Spleen (tissue), 11 donors: ENCODE results near the gene SMIM23. TPM values are rescaled to one million over a fixed set of nuclear protein-coding genes. Genes with fewer than 3 reads are reported as not detected.
A peak's percentile ranks its signal among the peaks of the same experiment; 100 is the strongest.

Experiments used
- DNase-seq: peaks from one replicate; pipeline ENCODE4 v3.0.0-alpha.2; 2020
- H3K27ac ChIP-seq, 8 donors: fragments of 200-600 bp; sonication (generic) in 7 of 8; 1 replicate in 4 of 8; 2 replicates in 4 of 8; pipeline versions ENCODE4 v1.5.0 to v1.8.0; 2016 to 2021; ENCODE audit warnings: inconsistent platforms in 4 of 8, mild to moderate bottlenecking in 4 of 8, moderate library complexity in 1 of 8
- H3K27me3 ChIP-seq, 7 donors: fragments of 200-600 bp; sonication (generic) in 6 of 7; replicated peaks in 1 of 7; 1 replicate in 4 of 7; 2 replicates in 3 of 7; pipeline versions ENCODE4 v1.5.0 to v1.8.0; 2016 to 2021; ENCODE audit warnings: inconsistent platforms in 3 of 7, mild to moderate bottlenecking in 1 of 7
- H3K36me3 ChIP-seq, 6 donors: fragments of 200-600 bp; sonication (generic) in 5 of 6; 1 replicate in 4 of 6; 2 replicates in 2 of 6; pipeline versions ENCODE4 v1.5.0 to v1.8.0; 2016 to 2021; ENCODE audit warnings: inconsistent platforms in 2 of 6
- H3K4me1 ChIP-seq, 6 donors: fragments of 200-600 bp; sonication (generic) in 5 of 6; 1 replicate in 3 of 6; 2 replicates in 3 of 6; pipeline versions ENCODE4 v1.5.0 to v1.8.0; 2016 to 2021; ENCODE audit warnings: inconsistent platforms in 3 of 6
- H3K4me3 ChIP-seq, 8 donors: fragments of 200-600 bp; sonication (generic) in 7 of 8; 1 replicate in 4 of 8; 2 replicates in 4 of 8; pipeline versions ENCODE4 v1.5.0 to v1.8.0; 2016 to 2021; ENCODE audit warnings: inconsistent platforms in 4 of 8, mild to moderate bottlenecking in 4 of 8, moderate library complexity in 2 of 8
- H3K9me3 ChIP-seq, 8 donors: fragments of 200-600 bp; sonication (generic) in 7 of 8; 1 replicate in 4 of 8; 2 replicates in 4 of 8; pipeline versions ENCODE4 v1.5.0 to v1.8.0; 2016 to 2021; ENCODE audit warnings: inconsistent platforms in 4 of 8
- CTCF ChIP-seq, 11 experiments: fragments of 200-600 bp in 7 of 11; fragments of 450-650 bp in 4 of 11; sonication (generic) in 4 of 11; IDR thresholded peaks in 8 of 11; conservative IDR thresholded peaks in 3 of 11; 1 replicate in 7 of 11; 2 replicates in 4 of 11; pipeline versions ENCODE4 v1.4.0 to v1.8.0; 2016 to 2021; ENCODE audit warnings: antibody characterized with exemption in 11 of 11, inconsistent platforms in 4 of 11, mild to moderate bottlenecking in 1 of 11
- POLR2A ChIP-seq, 3 donors: fragments of 450-650 bp; IDR thresholded peaks; one replicate each; pipeline ENCODE4 v1.5.1; 2017; ENCODE audit warnings: antibody characterized with exemption in 3 of 3, mild to moderate bottlenecking in 1 of 3
- POLR2AphosphoS5 ChIP-seq, 3 donors: sonication (generic); formaldehyde crosslinking; IDR thresholded peaks; one replicate each; pipeline ENCODE4 v1.5.1; 2017; ENCODE audit warnings: antibody characterized with exemption in 3 of 3
- WGBS, 5 donors: extraction: QIAGEN DNeasy Blood & Tissue Kit in 3 of 5; methylation state at CpG; one replicate each; pipeline versions ENCODE4 v1.1.5 to v1.1.7; 2013 to 2018; 5-methylcytosine and 5-hydroxymethylcytosine counted together
- intact Hi-C: fragments of 100-400 bp; cut with DNase I; formaldehyde crosslinking; loops from one replicate; pipeline ENCODE4 v1.15.0; 2023; ENCODE audit warnings: low total_unique reads
- polyA plus RNA-seq, 3 donors: library from polyadenylated mRNA; stranded (reverse); fragments of 200-250 nt; gene quantifications; one replicate each; pipeline ENCODE4 v1.2.1, GENCODE V29; 2013
- total RNA-seq, 7 donors: library from RNA; depleted of rRNA in 3 of 7; stranded (reverse); fragments of >200 nt in 3 of 7; fragmentation: NEBNext Ultra II Directional in 4 of 7; extraction: Animal tissue kit (Norgen Biotek cat#: 25700) in 4 of 7; gene quantifications; one replicate each; pipeline versions ENCODE4 v1.1.0 to v1.2.1, GENCODE V29; 2016 to 2021
- donor health status: healthy with polysubstance abuse.
- donor health status: DM: no; HTN: no; CAD: no; lungs with moderate emphysema.
- donor health status: DM: no; HTN: no; CAD: no.
- donor health status: Bipolar disorder and iron deficiency.
- donor health status: healthy.
- donor health status: DM: no; HTN: no; CAD: no.
- donor health status: DM: yes; HTN: yes; CAD: no.

Gene SMIM23
- total and polyA plus RNA-seq, 10 donors: not detected

DNA sequence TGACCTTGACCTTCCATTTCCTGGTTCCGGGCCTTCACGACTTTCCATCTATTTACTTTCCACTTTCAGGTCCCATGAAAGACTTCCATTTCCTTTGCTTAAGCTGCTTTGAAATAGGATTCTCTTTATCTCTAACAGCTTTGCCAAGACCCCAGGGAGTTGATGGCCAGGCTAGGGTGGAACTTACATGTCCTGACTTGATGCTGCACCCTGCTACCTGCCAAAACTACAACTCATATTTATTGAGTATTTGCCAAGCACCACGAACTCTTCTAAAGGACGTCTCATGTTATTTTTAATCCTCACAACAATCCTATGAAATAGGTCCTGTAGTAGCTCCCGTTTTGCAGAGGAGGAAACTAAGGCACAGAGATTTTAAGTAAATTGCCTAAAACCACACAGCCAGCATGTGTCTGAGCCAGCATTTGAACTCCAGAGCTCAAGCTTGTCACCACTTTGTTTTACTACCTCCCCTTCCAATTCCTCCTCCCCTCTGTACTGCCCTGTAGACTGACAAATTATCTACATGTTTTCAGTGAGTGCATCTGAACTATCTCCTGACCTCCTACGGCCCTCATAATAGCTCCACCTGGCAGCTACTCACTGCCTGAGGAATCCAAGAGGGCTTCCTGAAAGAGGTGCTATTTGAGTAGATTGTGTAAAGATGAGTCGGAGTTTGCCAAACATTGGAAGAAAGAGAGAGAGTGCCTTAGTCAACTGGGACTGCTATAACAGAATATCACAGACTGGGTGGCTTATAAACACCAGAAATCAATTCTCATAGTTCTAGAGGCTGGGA lies 38.4 kb upstream of the SMIM23 start:
- intact Hi-C loops: no loop called here
- TF ChIP-seq CTCF (IDR thresholded peaks at IDR 0.05 in 8 of 11, conservative IDR thresholded peaks at IDR 0.05 in 3 of 11): no peak
- TF ChIP-seq POLR2AphosphoS5 (IDR thresholded peaks at IDR 0.05): no peak
- TF ChIP-seq POLR2A (IDR thresholded peaks at IDR 0.05): no peak
- H3K36me3 ChIP-seq: no peaks in the 10 kb centered on the region
- H3K27ac ChIP-seq: no peak overlapping the region
- H3K9me3 ChIP-seq: no peaks in the 10 kb centered on the region
- H3K4me3 ChIP-seq: no peak overlapping the region
- WGBS, 5 donors: 71 to 83% (median 83%) methylated on average over 7 of the region's 7 CpGs
- H3K27me3 ChIP-seq: no peaks in the 10 kb centered on the region
- H3K4me1 ChIP-seq: peaks cover 0 to 30% (median 0%) of the 10 kb centered on the region in 6 donors
- no peak for DNase-seq

DNA sequence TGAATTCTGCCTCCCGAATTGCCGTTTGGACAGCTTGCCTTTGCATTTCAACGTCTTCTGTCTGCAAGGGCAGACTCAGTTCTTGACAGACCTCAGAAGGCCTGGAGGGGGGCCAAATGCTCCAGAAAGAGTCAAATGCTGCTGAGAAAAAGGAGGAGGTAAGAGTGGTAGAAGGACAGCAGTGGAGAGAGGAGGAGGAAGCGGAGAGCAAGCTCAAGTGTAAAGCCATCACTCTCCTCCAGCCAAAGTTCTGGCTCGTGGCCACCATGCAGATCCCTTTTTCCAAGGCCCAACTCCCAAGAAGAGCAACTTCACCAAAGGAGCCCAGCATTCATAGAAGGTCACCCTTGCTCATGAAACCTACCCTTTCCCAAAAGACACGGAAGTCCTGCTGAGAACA lies 36.9 kb upstream of the SMIM23 start:
- H3K27ac ChIP-seq: no peak overlapping the region
- no peak for DNase-seq
- no peaks in the 10 kb centered on the region for H3K9me3 ChIP-seq
- 69 to 89% (median 79%) methylated on average over 6 of the region's 6 CpGs for WGBS, 5 donors
- H3K27me3 ChIP-seq: no peaks in the 10 kb centered on the region
- TF ChIP-seq POLR2A (IDR thresholded peaks at IDR 0.05) (no peak), CTCF (IDR thresholded peaks at IDR 0.05 in 8 of 11, conservative IDR thresholded peaks at IDR 0.05 in 3 of 11) (no peak), POLR2AphosphoS5 (IDR thresholded peaks at IDR 0.05) (no peak)
- intact Hi-C loops: no loop called here
- H3K4me1 ChIP-seq: peaks cover 0 to 30% (median 0%) of the 10 kb centered on the region in 6 donors
- H3K4me3 ChIP-seq: no peak overlapping the region
- H3K36me3 ChIP-seq: no peaks in the 10 kb centered on the region

GRCh38 chr5:171749365-171749764 lies 36.3 kb upstream of the SMIM23 start:
- no peaks in the 10 kb centered on the region for H3K36me3 ChIP-seq
- TF ChIP-seq CTCF (IDR thresholded peaks at IDR 0.05 in 8 of 11, conservative IDR thresholded peaks at IDR 0.05 in 3 of 11): no peak
- no peak for TF ChIP-seq POLR2A (IDR thresholded peaks at IDR 0.05)
- TF ChIP-seq POLR2AphosphoS5 (IDR thresholded peaks at IDR 0.05): no peak
- no peak for DNase-seq
- H3K27ac ChIP-seq: no peak overlapping the region
- no peak overlapping the region for H3K4me3 ChIP-seq
- H3K9me3 ChIP-seq: no peaks in the 10 kb centered on the region
- 58 to 88% (median 81%) methylated on average over 3 of the region's 3 CpGs for WGBS, 5 donors
- H3K4me1 ChIP-seq: peaks cover 0 to 30% (median 0%) of the 10 kb centered on the region in 6 donors
- intact Hi-C loops: no loop called here
- H3K27me3 ChIP-seq: no peaks in the 10 kb centered on the region

DNA sequence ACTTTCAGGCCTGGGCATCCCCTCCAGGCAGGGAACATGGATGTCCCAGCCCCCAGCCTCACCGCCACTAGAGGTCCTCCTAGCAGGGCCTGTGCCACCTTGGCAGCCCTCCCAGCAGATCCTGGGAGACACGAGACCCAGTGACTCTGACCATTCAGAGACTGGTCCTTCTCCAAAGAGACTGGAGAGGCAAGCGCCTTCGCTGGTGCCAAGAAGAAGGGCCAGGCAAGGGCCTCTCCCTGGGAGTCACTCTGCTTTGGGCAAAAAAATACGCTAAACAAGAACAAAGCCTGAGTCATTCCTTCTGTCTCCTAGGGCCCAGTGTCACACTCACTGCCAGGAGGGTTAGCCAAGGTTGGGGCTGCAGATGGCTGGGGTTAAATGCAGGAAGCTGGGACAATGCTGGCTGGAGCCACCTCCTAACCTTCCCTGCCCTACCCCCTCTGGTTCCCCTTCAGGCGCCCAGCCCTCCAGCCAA lies 35.3 kb upstream of the SMIM23 start:
- no peak overlapping the region for H3K4me3 ChIP-seq
- WGBS, 5 donors: 63 to 80% (median 75%) methylated on average over 6 of the region's 6 CpGs
- H3K9me3 ChIP-seq: no peaks in the 10 kb centered on the region
- peaks cover 0 to 2% (median 0%) of the 10 kb centered on the region in 7 donors for H3K27me3 ChIP-seq
- TF ChIP-seq CTCF (IDR thresholded peaks at IDR 0.05 in 8 of 11, conservative IDR thresholded peaks at IDR 0.05 in 3 of 11) (no peak), POLR2AphosphoS5 (IDR thresholded peaks at IDR 0.05) (peak; percentile 21 to 67 (median 58))
- intact Hi-C loops: no loop called here
- H3K36me3 ChIP-seq: no peaks in the 10 kb centered on the region
- H3K27ac ChIP-seq: no peak overlapping the region
- H3K4me1 ChIP-seq: peaks cover 0 to 30% (median 0%) of the 10 kb centered on the region in 6 donors
- no peak for DNase-seq
